ENCODE results near the gene CCDC196.

The CCDC196 gene

GRCh38 chr14:66485910-66486421 is at the start of gene CCDC196:
TSS of gene CCDC196 (plus strand) at chr14:66486371. CDS start at chr14:66486503, 132 bp downstream.
- no peak within 1 kb of the TSS for H3K4me3 ChIP-seq (ENCODE audit: low read depth, low read length)
- DNase-seq (ENCODE audit: low read depth, low spot score): no peak
- CTCF ChIA-PET: interaction anchor here (0.8 kb wide), 1 partner anchor 9 kb away, joined by 3 read pairs; no protein-coding TSS in a partner anchor
- TF ChIP-seq CTCF (IDR thresholded peaks at IDR 0.05; ENCODE audit: insufficient read depth, low read length, missing control alignments): no peak
- POLR2A ChIA-PET: no interaction called here

- no peak for TF ChIP-seq CTCF (IDR thresholded peaks at IDR 0.05; ENCODE audit: insufficient read depth, low read length, missing control alignments)
- CTCF ChIA-PET: no interaction called here
- no peak overlapping the region for H3K4me3 ChIP-seq (ENCODE audit: low read depth, low read length)
- no peak for DNase-seq (ENCODE audit: low read depth, low spot score)
- POLR2A ChIA-PET: no interaction called here
Measured at GRCh38 chr14:66440801-66441200, 45.4 kb upstream of the CCDC196 start.

- no peak for TF ChIP-seq CTCF (IDR thresholded peaks at IDR 0.05; ENCODE audit: insufficient read depth, low read length, missing control alignments)
- no peak overlapping the region for H3K4me3 ChIP-seq (ENCODE audit: low read depth, low read length)
- ChIA-PET POLR2A (no interaction called here), CTCF (no interaction called here)
- no peak for DNase-seq (ENCODE audit: low read depth, low spot score)
Measured at GRCh38 chr14:66442953-66443571, 43.1 kb upstream of the CCDC196 start.

GRCh38 chr14:66443785-66444184 is 42.4 kb upstream of the CCDC196 start:
- CTCF ChIA-PET: no interaction called here
- POLR2A ChIA-PET: no interaction called here
- TF ChIP-seq CTCF (IDR thresholded peaks at IDR 0.05; ENCODE audit: insufficient read depth, low read length, missing control alignments): no peak

GRCh38 chr14:66444271-66444927 is 41.8 kb upstream of the CCDC196 start:
- no peak for TF ChIP-seq CTCF (IDR thresholded peaks at IDR 0.05; ENCODE audit: insufficient read depth, low read length, missing control alignments)
- H3K4me3 ChIP-seq (ENCODE audit: low read depth, low read length): no peak overlapping the region
- DNase-seq (ENCODE audit: low read depth, low spot score): no peak
- POLR2A ChIA-PET: no interaction called here
- CTCF ChIA-PET: no interaction called here

More at GRCh38 chr14:66443785-66444184, 42.4 kb upstream of the CCDC196 start:
- H3K4me3 ChIP-seq (ENCODE audit: low read depth, low read length): no peak overlapping the region
- no peak for DNase-seq (ENCODE audit: low read depth, low spot score)

GRCh38 chr14:66445936-66446335 is 40.2 kb upstream of the CCDC196 start:
- CTCF ChIA-PET: no interaction called here
- DNase-seq (ENCODE audit: low read depth, low spot score): no peak

More at GRCh38 chr14:66445936-66446335, 40.2 kb upstream of the CCDC196 start:
- no peak for TF ChIP-seq CTCF (IDR thresholded peaks at IDR 0.05; ENCODE audit: insufficient read depth, low read length, missing control alignments)
- POLR2A ChIA-PET: no interaction called here
- H3K4me3 ChIP-seq (ENCODE audit: low read depth, low read length): no peak overlapping the region

Data from AG04449 (cell line).